GM18505 (cell line): ENCODE measurements around the gene WNT7A.
"Not testable (repeated sequence)": the region's sequence is repeated elsewhere in the genome, so short reads cannot be mapped to it uniquely, and the experiment has no call there.

ENCODE experiments used
- ATAC-seq: cut with Tn5 transposase; IDR thresholded peaks from one replicate; pipeline ENCODE4 v1.9.1; 2021; ENCODE audit not compliant: unreplicated experiment
- POLR2A ChIP-seq: IDR thresholded peaks from 4 replicates; pipeline ENCODE4 v1.6.1; 2011; ENCODE audit warnings: borderline replicate concordance; ENCODE audit not compliant: insufficient read depth, insufficient read length; ENCODE audit errors: extremely low read depth

The WNT7A gene

DNA sequence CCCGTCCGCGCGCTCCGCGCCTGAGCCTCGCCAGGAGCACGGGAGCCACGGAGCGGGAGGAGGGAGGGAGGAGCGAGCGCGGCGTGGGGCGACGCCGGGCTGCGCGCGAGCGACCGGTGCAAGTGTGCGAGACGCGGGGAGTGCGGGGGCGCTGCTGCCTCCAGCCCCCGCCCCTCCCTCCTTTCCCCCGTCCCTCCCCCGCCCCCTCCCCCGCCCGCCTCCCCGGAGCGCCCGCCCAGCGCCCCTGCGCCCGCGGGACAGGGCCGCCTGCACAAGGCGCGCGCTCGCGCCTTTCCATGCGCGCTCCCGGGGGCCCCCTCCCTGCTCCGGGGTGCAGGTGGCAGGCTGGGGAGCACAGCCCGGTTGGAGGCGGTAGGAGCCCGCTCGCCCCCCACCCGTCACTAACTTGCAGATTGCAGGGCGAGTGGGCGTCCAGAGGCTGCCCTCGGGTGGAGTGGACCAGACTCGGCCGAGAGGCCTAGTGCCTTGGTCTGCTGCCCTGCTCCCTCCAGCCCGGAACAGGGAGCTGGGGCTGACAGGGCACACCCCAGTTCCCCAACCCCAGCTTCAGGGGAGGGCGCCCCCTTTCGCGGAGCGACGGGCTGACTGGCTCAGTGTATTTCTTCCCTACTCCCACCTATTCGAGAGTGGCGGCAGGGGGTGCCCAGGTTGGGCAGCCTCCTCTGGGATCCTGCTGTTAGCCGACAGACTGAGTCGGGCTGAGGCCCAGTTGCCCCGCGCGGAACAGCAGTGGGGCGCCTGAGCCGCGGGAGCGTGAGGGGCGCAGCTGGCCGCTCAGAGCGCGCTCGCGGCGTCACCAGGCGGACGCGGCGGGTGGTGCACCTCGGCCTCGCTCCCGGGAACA, at the start of gene WNT7A:
Gene WNT7A (minus strand): TSS at position 126 of the 865 bp plus-strand sequence. CDS start 255 bp downstream, outside the sequence.
- no peak for ATAC-seq
- TF ChIP-seq POLR2A = no peak

DNA sequence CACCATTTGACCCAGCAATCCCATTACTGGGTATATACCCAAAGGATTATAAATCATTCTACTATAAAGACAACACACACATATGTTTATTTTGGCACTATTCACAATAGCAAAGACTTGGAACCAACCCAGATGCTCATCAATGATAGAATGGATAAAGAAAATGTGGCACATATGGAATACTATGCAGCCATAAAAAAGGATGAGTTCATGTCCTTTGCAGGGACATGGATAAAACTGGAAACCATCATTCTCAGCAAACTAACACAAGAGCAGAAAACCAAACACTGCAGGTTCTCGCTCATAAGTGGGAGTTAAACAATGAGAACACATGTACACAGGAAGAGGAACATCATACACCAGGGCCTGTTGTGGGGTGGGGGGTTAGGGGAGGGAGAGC, 48.9 kb upstream of the WNT7A start:
- ATAC-seq = not testable (repeated sequence)

DNA sequence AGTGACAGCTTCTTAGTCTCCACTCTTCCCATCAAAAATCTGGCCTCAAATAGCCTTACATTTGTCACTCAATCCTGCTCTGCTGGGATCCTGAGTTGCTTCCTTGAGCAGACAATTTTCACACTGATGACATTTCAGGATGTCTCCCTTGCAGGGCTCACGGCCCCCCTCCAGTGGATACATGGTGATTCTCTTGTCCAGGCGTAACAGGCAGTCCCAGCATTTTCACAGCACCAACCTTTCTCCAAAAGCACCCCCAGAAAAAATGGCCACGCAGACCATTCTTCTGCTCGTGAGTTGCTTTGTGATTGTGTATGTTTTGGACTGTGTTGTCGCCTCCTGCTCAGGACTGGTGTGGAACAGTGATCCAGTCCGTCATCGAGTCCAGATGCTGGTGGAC, 47.4 kb upstream of the WNT7A start:
- TF ChIP-seq POLR2A = no peak
- no peak for ATAC-seq

DNA sequence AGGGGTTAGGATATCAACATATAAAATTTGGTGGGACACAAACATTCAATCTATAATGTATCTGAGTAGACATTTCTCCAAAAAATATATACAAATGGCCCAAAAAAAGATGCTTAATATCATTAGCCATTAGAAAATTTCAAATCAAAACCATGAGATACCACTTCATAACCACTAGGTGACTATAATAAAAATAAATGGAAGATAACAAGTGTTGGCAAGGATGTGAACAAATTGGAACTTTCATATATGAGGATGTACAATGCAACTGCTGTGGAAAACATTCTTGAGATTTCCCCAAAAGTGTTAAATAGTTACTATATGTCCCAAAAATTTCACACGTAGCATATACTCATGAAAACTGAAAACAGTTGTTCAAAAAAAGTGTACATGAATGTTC, 36.5 kb upstream of the WNT7A start:
- ATAC-seq = no peak
- TF ChIP-seq POLR2A = no peak

DNA sequence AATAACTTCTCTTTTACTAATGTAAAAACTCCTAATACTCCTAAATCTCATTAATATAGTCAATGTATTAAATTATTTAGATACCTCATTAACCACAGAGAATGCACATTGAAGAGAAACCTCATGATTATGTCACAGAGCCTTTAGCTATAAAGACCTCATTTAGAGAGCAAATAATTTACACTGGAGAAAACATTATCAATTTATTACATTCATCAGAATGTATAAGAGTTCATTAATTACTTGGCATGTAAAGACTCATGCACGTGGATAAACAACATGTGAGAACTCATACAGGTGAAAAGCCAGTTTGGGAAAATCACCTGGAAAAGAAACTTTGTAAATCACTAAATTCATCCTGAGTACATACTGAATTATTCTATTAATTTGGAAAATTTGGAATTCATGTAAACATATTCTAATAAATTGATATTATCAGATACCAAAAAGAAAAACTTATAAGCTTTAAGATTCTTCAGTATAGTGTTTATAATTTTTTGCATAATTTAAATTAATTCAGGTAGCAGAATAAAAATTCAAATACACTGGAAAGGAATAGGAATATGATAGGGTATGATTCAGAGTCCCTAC, 22.9 kb upstream of the WNT7A start:
- no peak for TF ChIP-seq POLR2A
- no peak for ATAC-seq

DNA sequence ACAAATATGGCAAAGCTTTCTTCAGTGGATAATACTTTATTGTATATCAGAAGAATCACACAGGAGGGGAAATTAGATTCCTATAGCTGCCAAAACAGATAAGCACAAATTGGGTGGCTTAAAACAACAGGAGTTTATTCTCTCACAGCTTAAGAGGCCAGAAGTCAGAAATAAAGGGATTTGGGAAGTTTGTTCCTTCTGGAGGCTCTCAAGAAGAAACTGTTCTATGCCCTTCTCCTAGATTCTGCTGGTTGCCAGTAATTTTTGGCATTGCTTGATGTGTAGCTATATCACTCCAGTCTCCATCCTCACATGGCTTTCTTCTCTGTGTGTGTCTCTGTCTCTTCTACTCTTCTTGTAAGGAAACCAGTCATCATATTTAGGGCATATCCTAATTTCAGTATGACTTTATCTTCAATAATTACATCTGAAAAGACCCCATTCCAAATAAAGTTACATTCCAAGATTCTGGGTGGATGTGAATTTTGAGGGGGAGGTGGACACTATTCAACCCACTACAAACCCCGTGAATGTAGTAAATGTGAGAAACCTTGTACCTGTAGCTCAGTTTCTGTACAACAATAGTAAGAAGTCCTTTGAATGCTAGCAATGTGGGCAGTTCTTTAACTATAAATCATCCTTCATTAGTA, 22.2 kb upstream of the WNT7A start:
- ATAC-seq = no peak
- TF ChIP-seq POLR2A = no peak

DNA sequence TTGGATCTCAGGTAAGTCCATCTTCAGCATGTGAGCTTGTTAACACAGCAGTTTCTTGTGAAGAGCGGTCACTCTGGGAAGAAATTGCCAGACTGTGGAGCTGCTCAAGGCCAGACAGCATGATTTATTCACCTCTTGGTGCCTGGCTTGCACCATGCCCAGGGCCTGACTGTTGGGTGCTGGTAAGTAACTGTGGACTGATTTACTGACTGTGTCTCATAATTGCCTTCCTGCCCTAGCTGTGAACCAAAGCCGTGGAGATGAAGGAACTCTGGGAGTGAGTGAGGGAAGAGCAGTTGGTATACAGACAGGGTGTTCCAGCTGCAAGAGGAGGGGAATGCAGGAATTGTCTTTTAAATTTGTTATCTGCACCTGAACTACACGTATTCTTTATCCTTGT, 18.5 kb upstream of the WNT7A start:
- no peak for TF ChIP-seq POLR2A
- no peak for ATAC-seq

DNA sequence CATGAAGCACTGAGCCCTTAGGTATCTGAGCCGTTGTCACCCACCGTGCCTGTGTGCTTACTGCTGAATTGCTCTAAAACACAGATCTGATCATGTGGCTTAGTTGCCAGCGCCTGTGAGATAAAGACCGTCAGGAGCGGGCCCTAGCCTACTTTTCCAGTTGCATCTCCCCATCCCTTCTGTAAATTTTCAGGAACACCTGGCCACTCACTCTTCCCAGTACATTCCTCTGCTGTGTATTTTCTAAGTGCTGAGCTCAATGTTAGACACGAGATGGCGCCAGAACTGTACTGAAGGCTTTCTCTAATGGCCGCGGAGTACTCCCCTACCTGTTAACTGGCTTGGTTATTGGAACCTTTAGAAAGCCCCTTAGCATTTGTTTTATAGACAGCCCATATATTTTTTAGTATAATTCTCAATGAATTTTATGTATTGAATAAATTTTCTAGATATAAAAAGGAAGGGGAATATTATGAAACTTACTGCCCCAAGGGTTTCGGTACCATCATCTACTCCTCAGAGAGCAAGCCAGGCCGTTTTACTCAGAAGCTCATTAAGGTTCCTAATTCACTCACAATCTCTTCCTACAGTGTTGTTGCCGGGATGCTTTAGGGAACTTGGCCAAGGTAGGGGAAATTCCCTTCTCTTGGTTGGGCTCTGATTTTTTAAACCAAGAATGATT, 16.7 kb upstream of the WNT7A start:
- no peak for ATAC-seq
- TF ChIP-seq POLR2A = no peak

DNA sequence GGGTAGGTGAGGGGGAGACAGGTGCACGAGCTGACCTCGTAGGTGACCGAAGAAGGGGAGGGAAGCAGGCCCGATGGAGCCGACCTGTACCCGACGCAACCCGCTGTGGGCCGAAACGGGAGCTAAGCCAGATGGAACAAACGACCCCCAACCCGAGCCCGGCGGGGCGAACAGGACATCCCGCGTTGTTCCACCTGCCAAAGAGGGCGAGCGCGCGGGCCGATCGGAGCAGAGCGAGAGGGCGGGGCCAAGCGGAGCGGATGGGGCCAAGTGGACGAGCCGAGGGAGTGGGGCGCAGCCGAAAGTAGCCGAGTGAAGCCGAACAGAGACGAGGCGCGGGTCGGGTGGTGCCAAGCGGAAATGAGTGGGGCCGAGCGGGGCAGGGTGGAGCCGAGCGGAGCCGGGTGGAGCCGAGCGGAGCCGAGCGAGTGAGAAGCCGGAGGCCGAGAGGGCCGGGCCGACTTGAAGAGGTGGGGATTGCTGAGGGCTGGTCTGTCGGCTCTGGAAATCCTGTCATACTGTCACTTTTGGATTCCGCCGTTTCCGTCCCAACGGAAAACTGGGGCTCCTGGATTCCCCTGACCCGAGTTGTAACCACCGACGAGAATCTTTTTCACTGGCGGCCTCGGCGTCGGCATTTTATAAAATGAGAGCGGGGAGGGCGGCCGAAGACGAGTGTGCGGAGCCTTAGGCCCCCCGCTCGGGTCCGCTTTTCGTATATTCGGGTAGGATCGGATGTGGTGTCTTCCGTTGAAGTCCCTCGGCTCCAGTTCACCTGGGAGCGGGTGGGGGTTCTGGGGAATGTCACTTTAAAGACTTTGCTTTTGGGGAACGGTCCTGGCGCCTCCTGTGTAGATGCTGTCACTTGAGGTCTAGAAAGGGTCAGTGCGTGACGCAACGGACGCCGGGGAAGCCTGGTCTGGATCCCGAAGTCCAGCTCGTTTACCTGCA, 15.6 kb upstream of the WNT7A start:
- ATAC-seq = peak; percentile 97
- TF ChIP-seq POLR2A = no peak

DNA sequence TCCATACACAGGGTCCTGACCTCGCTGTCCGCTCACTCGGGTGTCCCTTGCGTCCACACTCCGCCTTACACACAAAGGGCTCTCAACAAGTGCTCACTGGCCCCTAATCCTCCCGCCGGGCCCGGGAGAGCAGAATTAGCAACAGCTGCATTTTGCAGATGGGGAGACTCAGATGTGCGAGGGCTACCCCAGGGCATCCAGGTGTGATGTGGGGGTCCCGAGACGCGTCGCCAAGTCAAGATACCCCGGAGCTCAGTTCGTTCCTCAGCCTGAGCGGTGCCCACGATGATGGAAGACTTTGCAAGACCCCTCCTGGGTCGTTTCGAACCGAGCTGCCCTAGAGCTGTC, 14.9 kb upstream of the WNT7A start:
- no peak for ATAC-seq
- TF ChIP-seq POLR2A = no peak

DNA sequence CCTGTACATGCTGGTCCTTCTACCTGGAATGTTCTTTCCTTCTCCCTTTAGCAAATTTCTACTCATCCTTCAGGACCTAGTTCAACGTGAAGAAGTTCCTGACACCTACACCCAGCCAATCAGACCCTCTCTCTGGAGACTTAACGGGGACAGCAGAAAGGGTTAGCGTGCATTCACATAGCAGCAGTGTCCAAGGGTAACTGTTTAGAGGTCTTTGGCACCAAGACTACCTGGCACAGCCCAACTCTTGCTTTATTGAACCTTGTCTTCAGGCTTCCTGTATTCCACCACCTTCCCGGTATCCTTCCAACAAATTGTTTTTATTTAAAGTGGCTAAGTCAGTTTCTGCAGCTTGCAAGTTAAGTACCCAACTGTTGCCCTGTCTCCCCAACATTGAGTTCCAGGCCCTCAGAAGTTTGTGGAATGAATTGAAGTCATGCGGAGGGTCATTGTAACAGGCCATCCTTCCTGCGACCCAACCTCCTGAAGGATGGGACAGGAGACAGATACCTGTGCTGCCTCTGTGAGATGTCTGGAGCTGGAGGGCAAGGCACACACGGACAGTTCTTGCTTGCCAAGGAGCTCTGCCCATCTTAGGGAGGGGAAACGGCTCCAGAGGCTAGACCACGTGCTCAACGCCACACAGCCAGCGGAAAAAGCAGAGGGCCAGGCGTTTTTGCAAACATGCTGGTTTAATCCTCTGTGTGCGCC, 14.4 kb upstream of the WNT7A start:
- no peak for ATAC-seq

DNA sequence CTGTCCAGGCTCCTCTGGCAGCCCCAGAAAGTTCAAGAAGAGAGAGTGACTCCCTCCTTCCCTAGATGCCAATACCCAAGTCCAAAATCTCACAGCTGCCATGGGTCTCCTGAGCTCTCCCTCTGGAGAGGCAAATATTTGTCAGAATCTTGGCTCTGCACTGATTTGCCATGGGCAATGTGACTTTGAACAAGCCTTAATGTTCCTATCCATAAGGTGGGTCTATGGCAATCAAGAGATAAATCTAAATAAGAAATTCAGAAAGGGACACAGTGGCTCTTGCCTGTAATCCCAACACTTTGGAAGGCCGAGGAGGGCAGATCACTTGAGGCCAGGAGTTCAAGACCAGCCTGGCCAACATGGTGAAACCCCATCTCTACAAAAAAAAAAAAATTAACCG, 12.4 kb upstream of the WNT7A start:
- no peak for TF ChIP-seq POLR2A
- no peak for ATAC-seq

More for the DNA sequence above, 14.4 kb upstream of the WNT7A start:
- no peak for TF ChIP-seq POLR2A
